Activated T-cell treated with anti-CD3 and anti-CD28 coated beads for 48 hours (primary cell): ENCODE results near the gene GPR78.
"Not testable (repeated sequence)": the region's sequence is repeated elsewhere in the genome, so short reads cannot be mapped to it uniquely, and the experiment has no call there.

Source experiments
- DNase-seq: peaks from one replicate; pipeline ENCODE4 v3.0.0-alpha.2; 2020; ENCODE audit warnings: low read depth

Gene GPR78

DNA sequence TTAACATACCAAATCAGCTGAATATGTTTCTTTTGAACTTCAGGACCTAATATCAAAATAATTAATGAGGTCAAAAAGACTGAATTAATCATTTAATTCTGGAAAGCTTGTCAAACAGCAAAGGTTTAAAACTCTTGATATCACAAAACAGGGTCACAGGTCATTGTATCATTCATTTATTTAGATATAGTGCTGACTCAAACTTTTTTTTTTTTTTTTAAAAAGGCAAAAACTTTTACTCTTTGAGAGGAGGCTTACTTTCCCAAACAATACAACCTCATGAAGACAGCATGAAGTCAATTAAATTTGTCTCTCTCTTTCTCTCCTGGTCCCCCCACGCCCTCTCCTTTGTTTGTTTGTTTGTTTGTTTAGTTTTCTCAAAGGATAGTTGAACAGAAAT, 15.6 kb upstream of the GPR78 start:
- DNase-seq = no peak

DNA sequence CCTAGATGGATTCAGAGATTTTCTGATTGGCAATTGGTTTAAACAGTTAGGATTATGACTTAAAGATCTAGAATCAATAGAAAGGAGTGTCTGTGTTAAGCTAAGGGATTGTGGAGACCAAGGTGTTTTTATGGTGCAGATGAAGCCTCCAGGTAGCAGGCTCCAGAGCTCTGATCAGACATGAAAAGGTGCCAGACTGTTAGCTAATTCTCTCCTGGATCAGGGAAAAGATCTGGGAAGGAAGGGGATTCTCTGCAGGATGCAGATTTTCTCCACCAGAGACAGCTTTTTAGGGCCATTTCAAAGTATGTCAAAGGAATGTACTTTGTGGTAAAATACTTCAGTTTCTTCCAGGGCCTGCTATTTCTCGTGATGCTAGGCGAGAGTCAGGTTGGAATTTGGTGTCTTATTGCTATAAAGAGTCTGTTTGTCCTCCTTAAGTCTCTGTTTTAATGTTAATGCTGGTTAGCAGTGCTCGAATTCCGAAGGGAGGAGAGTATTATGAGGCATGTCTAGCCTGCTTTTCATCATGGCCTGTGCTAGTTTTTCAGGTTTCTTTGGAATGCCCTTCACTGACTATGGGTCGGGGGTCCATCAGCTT, 12.0 kb upstream of the GPR78 start:
- no peak for DNase-seq

DNA sequence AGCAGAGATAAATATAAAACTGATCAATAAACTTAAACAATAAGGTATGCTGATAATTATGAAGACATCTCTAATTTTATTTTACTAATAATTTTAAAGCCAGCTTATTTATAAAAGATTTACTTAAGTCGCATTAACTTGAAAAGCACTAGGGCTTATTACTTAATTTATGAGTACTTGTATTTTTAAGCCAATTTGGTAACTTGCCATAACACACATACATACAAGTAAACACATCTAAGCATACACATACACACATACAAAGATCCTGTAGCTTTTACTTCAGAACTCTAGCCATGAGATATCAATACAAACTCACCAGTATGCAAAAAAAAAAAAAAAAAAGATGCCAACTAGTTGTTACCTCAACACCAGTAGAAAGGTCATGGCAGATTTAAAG, 10.0 kb upstream of the GPR78 start:
- DNase-seq = no peak

DNA sequence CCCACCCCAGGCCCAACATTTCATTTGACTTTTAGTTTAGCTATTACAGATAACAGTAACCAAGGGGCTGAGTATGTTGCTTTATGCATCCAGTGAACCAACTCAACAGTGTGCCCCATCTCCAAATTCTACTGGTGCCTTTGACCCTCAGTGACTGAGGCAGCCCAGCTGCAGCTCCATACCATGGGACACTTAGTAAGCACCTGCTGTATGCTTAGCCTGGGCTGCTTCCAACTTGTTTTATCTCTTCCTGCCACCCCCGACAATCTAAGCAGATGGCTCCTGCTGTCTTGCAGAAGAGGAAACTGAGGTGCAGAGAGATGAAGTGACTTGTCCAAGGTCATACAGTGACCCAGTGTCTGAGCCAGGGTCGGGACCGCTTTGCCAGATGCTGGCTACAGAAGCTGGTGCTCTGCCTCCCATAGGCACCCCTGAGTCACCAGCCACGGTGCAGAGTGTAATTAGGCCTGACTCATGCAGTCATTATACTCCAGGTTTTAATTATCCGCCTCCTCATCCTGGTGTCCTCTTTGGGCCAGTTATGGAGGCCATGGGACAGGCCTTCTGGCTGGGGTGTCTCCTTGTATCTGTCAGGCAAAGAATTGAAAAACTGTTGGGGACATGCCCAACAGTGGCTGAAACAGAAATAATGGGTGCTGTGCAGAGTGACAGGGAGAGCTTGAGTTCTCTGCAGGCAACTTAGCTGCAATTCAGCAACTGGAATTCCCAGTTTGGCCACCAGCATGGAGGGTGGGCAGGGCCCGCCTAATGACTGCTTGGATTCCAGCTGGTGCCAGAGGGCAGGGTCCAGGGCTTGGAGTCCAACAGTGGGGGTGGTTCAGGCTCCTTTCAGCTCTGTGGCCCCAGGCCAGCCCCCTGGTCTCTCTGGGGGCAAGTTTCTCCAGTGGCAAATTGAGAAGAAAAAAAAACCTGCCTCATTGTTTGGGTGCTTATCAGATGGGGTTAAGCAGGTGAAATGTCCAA, 8.2 kb upstream of the GPR78 start:
- DNase-seq = no peak

DNA sequence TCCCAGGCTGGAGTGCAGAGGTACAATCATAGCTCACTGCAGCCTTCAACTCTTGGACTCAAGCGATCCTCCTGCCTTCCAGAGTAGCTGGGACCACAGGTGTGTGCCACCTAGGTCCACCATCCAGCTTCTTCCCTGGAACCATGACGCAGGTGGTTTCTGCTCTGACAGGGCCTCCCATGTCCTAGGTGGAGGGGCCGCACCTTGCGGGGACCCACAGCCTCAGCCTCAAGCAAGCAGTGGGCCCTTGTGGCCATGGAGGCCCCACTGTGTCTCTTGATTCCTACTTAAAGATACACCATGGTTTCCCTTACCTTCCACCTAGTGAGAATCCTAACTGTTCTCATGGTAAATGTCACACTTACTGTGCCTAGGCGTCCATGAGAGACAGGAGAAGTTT, 6.9 kb upstream of the GPR78 start:
- no peak for DNase-seq

DNA sequence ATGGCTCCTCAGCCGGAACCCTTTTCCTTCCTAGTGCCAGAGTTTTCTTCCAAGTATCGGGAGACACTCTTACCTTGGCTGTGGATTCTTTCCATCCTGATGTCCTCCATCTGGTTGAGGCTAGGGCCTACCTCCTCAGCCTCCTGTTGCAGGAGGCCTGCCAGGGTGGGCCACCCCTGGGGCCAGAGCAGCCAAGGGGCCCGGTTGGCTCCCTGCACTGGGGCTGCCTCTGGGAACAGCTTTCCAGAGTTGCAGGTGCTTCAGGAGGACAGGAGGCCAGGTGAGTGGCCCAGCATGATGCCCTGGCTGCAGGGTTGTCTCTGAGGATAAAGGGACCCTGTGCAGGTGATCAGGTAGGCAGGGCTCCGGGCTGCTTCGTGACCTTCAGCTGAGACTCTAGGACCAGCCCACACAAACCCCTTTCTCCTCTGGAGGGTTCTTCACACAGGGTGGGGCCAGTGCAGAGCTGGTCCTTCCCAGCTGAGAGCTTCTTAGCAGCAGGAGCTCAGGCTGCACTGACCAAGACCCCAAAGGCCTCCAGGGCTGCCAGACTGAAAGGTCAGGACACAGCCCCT, 5.3 kb upstream of the GPR78 start:
- DNase-seq = no peak

DNA sequence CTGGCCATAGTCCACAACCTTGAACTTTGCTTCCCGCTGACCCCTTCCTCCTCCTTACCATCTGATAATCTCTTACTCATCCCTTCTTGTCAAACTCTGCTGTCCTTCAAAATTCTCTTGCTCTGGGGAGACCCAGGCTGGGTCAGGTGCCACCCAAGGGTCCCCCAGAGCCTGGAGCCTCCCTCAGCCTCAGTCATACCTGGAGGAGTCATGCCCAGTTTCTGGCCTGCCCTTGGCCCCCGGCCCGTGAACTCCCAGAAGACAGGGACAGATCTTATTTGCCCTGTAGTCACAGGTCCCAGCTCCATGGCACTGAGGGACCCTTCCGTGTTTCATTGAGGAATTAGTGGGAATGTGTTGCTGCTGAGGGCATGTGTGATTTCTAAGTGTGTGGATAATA, 4.7 kb upstream of the GPR78 start:
- DNase-seq = no peak

DNA sequence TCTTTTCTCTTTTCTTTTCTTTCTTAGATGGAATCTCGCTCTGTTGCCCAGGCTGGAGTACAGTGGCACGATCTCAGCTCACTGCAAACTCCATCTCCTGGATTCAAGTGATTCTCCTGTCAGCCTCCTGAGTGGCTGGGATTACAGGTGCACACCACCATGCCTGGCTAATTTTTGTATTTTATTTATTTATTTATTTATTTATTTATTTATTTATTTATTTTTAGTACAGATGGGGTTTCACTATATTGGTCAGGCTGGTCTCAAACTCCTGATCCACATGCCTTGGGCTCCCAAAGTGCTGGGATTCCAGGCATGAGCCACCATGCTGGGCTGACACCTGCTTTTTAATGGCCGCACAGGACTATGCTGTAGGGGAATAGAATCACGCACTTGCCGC, 3.6 kb upstream of the GPR78 start:
- DNase-seq = not testable (repeated sequence)

DNA sequence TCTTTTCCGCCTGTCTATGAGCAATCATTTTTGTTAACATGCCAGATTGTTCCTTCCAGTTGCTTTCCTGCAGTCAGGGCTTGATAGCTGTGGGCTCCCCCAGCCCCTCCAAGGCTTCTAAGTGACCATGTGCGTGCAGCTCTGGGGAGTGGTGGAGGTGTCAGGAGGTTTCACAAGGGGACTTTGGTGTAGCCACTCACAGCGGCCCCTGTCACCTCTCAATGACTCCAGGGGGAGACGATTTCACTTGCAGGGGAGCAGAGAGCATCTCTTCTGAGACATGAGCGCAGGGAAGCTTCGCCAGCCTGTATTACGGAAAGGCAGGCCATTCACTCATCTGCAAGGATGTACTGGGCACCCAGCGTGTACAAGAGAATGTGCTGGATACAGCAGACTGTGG, 3.1 kb upstream of the GPR78 start:
- no peak for DNase-seq

DNA sequence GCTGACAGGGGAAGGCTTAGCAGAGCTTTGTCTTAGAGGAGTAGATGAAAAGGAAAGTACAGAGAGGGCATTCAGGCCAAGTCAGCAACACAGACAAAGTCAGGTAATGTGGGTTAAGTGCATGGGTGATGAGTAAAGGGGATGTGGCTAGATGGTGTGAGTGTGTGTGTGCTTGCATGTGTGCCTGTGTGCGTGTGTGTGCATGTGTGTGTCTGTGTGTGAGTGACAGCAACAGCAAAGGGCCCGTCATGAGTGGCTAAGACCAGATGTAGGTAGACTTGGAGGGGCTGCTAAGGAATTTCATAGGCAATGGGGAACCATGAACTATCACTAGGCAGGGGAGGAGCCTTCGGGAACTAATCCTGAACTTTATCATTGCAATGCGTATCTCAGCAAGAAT, 2.2 kb upstream of the GPR78 start:
- DNase-seq = no peak

DNA sequence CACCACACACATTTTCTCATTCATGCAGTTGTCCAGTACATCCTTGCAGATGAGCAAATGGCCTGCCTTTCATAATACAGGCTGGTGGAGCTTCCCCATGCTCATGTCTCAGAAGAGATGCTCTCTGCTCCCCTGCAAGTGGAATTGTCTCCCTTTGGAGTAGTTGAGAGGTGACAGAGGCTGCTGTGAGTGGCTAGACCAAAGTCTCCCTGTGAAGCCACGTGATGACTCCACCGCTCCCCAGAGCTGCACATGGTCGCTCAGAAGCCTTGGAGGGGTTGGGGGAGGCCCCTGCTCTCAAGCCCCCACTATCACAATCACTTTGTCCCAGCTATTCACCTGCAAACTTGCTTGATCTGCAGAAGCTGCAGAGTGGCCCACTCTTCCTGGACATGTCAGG, 1.5 kb upstream of the GPR78 start:
- no peak for DNase-seq

DNA sequence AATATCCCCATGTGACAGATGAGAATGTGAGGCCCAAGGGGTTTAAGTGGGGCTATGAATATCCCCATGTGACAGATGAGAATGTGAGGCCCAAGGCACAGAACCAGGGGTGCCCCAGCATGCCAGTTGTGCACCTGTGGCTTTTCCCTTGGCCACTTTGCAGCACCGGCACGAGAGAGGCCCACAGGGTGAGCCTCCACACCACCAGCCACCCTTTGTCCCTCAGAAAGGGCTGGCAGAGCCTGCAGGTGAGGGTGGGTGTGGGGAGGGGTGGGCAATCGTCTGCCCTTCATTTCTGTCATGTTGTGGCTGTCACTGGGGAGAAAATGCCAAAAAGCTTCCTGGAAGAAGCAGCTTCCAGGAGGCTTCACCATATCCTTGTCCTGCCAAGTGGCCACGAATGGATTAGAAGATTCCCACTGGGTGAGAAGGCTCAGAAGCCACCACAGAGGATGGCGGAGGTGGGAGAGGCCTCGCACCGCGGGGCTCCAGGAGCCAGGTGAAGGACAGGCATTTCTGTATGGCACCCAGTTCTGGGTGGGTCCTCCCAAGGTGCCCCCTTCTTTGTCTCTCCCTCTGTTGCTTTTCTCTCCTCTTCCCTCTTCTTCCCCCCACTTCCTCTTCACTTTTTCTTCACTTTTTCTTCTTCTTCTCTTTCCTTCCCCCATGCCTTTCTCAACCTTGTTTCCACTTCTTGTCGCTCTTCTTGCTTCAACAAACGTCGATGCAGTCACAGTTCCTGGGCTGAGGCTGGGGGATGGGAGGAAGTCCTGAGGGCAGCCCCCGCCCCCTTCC, 469 bp upstream of the GPR78 start:
- no peak for DNase-seq

DNA sequence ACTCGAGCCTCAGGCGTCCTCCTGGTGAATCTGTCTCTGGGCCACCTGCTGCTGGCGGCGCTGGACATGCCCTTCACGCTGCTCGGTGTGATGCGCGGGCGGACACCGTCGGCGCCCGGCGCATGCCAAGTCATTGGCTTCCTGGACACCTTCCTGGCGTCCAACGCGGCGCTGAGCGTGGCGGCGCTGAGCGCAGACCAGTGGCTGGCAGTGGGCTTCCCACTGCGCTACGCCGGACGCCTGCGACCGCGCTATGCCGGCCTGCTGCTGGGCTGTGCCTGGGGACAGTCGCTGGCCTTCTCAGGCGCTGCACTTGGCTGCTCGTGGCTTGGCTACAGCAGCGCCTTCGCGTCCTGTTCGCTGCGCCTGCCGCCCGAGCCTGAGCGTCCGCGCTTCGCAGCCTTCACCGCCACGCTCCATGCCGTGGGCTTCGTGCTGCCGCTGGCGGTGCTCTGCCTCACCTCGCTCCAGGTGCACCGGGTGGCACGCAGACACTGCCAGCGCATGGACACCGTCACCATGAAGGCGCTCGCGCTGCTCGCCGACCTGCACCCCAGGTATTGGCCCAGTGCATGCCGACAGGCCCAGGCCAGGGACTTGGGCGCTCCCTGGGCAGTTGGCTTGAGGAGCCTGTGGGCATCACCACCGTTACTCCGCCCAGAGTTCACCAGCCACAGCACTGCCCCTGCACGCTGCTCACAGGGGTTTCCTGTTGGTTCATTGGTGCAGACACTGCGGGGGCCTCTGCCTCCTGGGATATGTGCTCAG, 1.1 kb downstream of the GPR78 start:
- no peak for DNase-seq

DNA sequence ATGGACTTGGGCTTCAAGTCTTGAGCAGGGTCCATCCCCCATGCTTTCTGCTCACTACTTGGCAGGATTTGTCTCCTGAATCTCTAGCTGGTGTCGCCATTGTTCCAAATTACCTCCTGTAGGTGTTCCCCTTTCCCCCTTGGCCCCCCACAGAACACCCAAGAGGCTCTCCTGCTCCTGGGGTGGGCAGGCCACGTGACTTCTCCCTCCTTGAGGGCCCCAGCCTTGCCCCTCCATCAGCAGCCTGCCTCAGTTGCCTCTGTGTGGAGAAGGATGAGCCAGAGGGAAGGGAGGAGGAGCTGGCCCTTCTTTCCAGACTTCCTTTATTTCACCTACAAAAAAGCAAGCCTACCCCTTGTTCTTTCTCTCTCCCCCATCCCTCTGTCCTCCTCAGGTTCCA, 1.8 kb downstream of the GPR78 start:
- no peak for DNase-seq

DNA sequence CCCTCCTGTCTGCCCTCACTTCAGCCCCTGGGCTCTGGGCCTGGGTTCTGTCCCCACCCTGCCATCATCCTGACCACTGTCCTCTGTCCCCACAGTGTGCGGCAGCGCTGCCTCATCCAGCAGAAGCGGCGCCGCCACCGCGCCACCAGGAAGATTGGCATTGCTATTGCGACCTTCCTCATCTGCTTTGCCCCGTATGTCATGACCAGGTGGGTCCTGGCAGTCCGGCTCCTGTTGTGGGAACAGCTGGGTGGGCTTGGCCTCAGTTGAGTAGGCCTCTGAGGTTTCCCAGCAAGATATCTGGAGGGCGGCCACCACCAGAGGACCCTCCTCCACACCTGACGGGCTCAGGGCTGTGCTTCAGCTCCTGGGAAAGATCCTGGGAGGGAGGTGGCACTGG, 2.2 kb downstream of the GPR78 start:
- DNase-seq = no peak

DNA sequence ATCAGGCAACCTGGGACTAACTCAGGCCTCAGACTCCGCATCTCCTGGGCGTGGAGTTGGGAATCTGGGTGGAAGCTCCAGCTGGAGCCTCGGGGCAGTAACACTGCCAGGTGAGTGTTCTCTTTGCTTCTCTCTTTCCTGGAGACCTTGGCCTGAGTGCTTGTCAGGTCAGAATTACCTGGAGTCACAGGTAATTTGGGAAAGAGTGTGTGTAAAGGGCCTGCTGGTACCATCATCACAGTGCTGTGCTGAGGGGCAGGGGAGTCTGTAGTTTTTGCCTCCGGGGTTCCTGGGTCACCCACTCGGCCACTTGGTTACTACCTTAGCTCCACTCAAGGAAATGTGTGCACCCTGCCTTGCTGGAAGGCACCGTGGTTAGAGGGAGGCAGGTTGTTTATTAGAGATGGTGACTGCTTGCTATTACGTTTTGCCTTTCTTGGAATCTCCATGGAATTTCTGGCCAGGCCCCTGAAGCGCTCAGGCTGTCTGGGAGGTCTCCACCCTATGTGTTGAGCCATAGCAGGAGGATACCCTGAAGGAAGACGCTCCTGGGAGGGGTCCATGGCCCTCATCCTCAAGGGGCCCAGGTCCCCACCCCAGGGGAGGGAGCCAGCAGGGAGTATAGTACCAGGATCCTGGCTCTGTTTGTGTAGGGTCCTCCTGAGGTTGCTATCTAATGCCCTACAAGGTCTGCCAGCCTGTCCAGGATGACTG, 2.9 kb downstream of the GPR78 start:
- no peak for DNase-seq

DNA sequence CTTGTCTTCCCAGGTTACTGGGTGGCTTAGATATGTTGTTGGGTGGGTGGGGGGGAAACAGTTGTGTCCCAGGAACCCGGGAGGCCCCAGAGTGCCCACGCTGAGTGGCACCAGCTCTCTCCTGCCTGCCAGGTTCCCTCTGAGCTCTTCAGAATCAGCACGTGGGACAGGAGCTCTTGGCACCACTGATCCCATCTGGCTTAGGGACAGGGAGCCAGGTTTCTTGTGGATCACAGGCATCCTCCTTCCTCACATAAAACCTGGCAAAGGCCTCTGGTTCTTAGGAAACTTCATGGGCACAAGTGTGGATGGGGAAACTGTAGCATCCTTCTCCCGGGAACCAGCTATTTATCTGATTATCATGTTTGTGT, 3.4 kb downstream of the GPR78 start:
- no peak for DNase-seq

DNA sequence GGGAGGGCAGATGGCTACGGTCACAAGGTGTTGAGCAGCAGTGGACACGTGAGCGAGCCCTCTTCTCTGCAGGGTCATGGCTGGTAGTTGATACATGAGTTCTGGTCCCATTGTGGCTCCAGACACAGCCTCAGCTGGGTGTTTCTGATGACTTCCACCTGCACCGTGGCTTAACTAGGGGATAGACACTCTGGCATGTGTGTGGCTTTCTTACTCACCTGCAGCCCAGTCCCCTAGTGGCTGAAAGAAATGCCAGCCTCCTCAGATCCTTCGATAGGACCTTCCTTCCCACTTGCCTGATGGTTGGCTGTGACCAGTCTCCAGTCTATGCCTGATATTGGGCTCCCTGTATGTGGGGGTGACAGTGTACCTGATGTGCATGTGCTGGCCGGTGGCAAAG, 5.0 kb downstream of the GPR78 start:
- DNase-seq = no peak

DNA sequence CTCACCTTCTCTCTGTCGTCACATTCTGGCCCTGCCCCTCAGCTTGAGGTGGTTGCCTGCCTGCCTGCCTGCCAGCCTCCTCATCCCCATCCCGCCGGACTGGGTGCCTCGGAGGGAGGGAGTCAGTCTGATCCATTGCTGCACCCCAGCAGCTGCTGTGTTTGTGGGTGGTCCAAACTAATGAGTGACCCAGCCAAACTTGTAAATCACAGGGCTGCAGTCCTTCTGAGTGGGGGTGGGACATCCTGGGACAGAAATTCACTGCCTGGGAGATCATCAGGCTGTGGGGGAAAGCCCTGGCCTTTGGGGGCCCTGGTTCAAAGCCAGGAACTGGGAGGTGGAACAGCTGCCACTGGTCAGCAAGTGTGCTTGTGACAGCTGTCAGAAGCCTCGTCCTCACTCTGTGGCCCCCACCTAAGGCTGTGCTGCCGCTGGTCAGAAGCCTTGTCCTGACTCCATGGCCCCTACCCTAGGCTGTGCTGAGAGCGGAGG, 5.6 kb downstream of the GPR78 start:
- DNase-seq = no peak

DNA sequence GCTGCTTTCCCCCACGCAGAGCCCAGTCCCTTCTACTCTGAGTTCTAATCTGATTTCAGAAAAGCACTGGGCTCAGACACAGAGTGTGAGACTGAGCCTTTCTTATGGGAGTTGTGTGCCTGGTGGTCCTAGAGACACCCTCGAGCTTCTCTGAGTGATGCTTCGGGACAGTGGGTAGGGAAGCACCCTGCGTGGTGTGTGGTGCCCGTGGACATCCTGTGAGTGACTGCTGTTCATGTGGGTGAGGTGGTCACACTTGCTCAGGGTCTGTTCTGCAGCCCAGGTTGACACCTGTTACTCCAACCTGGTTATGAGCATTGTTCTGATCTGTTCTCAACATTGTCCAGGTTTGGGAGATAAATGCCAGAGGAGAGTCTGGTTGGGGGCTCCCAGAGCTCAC, 6.1 kb downstream of the GPR78 start:
- no peak for DNase-seq
